Gastroesophageal sphincter (tissue), 3 donors: ENCODE measurements around the gene PGR.

Experiments
- CTCF ChIP-seq, 4 experiments: fragments of 200-600 bp in 2 of 4; fragments of 450-650 bp in 2 of 4; sonication (generic) in 1 of 4; IDR thresholded peaks; one replicate each; pipeline ENCODE4 v1.5.1; 2017 to 2019; ENCODE audit warnings: antibody characterized with exemption in 4 of 4, mild to moderate bottlenecking in 2 of 4, moderate library complexity in 2 of 4
- EP300 ChIP-seq: sonication (generic); formaldehyde crosslinking; IDR thresholded peaks from one replicate; pipeline ENCODE4 v1.6.1; 2017; ENCODE audit warnings: antibody characterized with exemption, mild to moderate bottlenecking
- POLR2A ChIP-seq, 2 donors: fragments of 450-650 bp; IDR thresholded peaks; one replicate each; pipeline ENCODE4 v1.6.1; 2017; ENCODE audit warnings: antibody characterized with exemption in 2 of 2, mild to moderate bottlenecking in 2 of 2, moderate library complexity in 1 of 2
- POLR2AphosphoS5 ChIP-seq: sonication (generic); formaldehyde crosslinking; IDR thresholded peaks from one replicate; pipeline ENCODE4 v1.6.1; 2017; ENCODE audit warnings: antibody characterized with exemption

GRCh38 chr11:101030015-101030414 lies 99.6 kb downstream of the PGR start:
- TF ChIP-seq CTCF (IDR thresholded peaks at IDR 0.05) (no peak), POLR2A (IDR thresholded peaks at IDR 0.05) (no peak), POLR2AphosphoS5 (no peak), EP300 (no peak)
